ENCODE measurements around the gene CLASRP. TPM values are rescaled to one million over a fixed set of nuclear protein-coding genes. Genes with fewer than 3 reads are reported as not detected.

The CLASRP gene
- total and polyA plus RNA-seq, 9 of the 15 experiments (the other 6 are each of a cell fraction or from before 2014, with no cell fraction given) = 0.94 to 86.3 (median 44.0) TPM

DNA sequence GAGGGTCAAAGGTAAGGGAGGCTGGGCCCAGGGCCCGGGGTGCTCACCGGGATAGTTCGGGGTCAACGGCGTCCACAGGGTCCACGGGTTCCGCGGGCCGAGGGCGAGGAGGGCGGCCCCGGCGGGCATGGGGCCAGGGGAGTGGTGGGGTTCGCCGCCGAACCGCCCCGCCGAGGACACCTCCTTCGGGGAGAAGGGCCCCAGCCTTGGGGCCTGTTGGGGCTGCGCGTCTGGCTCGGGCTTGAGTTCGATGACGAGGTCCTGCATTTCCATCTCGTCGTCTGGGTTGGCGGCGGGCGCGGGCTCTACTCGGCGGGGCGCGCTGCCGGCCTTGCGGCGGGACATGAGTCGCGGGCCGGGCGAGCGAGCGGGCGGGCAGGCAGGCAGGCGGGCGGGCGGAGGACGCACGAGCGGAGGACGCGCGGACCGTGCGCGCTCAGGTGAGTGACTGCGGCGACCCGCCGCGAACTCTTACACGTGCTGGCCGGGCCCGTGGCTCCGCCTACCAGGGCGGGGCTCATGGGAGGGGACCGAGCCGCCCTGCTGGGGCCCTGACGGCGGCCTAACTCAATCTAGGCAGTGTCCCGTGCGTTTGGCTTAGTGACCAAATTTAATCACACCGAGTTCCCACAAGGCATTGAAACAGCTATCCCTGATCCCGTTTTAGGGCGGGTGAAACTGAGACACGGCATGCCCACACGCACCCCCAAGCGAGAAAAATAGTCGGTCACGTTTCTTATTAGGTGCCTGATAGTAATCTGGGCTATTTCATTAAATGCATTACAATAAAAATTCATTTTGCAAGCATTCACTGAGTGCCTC lies 37.4 kb downstream of the CLASRP start, which contains the start of gene ZNF296 (continued):
- TF ChIP-seq, protein P1, sequence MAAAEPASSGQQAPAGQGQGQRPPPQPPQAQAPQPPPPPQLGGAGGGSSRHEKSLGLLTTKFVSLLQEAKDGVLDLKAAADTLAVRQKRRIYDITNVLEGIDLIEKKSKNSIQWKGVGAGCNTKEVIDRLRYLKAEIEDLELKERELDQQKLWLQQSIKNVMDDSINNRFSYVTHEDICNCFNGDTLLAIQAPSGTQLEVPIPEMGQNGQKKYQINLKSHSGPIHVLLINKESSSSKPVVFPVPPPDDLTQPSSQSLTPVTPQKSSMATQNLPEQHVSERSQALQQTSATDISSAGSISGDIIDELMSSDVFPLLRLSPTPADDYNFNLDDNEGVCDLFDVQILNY (CRISPR knock-in tag; IDR thresholded peaks at IDR 0.05) = 0 out of 2 replicates have a peak, but pooled peaks have one; percentile 42
- TF ChIP-seq RBM25 (IDR thresholded peaks at IDR 0.05; ENCODE audit: low read depth, low read length, severe bottlenecking) = no peak
- TF ChIP-seq RB1 (IDR thresholded peaks at IDR 0.05; ENCODE audit: low read depth) = peak; percentile 83
- TF ChIP-seq, protein P2, sequence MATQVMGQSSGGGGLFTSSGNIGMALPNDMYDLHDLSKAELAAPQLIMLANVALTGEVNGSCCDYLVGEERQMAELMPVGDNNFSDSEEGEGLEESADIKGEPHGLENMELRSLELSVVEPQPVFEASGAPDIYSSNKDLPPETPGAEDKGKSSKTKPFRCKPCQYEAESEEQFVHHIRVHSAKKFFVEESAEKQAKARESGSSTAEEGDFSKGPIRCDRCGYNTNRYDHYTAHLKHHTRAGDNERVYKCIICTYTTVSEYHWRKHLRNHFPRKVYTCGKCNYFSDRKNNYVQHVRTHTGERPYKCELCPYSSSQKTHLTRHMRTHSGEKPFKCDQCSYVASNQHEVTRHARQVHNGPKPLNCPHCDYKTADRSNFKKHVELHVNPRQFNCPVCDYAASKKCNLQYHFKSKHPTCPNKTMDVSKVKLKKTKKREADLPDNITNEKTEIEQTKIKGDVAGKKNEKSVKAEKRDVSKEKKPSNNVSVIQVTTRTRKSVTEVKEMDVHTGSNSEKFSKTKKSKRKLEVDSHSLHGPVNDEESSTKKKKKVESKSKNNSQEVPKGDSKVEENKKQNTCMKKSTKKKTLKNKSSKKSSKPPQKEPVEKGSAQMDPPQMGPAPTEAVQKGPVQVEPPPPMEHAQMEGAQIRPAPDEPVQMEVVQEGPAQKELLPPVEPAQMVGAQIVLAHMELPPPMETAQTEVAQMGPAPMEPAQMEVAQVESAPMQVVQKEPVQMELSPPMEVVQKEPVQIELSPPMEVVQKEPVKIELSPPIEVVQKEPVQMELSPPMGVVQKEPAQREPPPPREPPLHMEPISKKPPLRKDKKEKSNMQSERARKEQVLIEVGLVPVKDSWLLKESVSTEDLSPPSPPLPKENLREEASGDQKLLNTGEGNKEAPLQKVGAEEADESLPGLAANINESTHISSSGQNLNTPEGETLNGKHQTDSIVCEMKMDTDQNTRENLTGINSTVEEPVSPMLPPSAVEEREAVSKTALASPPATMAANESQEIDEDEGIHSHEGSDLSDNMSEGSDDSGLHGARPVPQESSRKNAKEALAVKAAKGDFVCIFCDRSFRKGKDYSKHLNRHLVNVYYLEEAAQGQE (IDR thresholded peaks at IDR 0.05; ENCODE audit: borderline replicate concordance) = no peak
- TF ChIP-seq, protein P2 (CRISPR knock-in tag; IDR thresholded peaks at IDR 0.05; ENCODE audit: low read depth) = 0 out of 2 replicates have a peak, but pooled peaks have one; percentile 33
- TF ChIP-seq, protein P3, sequence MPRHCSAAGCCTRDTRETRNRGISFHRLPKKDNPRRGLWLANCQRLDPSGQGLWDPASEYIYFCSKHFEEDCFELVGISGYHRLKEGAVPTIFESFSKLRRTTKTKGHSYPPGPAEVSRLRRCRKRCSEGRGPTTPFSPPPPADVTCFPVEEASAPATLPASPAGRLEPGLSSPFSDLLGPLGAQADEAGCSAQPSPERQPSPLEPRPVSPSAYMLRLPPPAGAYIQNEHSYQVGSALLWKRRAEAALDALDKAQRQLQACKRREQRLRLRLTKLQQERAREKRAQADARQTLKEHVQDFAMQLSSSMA (CRISPR knock-in tag; IDR thresholded peaks at IDR 0.05) = no peak
- TF ChIP-seq, protein P4, sequence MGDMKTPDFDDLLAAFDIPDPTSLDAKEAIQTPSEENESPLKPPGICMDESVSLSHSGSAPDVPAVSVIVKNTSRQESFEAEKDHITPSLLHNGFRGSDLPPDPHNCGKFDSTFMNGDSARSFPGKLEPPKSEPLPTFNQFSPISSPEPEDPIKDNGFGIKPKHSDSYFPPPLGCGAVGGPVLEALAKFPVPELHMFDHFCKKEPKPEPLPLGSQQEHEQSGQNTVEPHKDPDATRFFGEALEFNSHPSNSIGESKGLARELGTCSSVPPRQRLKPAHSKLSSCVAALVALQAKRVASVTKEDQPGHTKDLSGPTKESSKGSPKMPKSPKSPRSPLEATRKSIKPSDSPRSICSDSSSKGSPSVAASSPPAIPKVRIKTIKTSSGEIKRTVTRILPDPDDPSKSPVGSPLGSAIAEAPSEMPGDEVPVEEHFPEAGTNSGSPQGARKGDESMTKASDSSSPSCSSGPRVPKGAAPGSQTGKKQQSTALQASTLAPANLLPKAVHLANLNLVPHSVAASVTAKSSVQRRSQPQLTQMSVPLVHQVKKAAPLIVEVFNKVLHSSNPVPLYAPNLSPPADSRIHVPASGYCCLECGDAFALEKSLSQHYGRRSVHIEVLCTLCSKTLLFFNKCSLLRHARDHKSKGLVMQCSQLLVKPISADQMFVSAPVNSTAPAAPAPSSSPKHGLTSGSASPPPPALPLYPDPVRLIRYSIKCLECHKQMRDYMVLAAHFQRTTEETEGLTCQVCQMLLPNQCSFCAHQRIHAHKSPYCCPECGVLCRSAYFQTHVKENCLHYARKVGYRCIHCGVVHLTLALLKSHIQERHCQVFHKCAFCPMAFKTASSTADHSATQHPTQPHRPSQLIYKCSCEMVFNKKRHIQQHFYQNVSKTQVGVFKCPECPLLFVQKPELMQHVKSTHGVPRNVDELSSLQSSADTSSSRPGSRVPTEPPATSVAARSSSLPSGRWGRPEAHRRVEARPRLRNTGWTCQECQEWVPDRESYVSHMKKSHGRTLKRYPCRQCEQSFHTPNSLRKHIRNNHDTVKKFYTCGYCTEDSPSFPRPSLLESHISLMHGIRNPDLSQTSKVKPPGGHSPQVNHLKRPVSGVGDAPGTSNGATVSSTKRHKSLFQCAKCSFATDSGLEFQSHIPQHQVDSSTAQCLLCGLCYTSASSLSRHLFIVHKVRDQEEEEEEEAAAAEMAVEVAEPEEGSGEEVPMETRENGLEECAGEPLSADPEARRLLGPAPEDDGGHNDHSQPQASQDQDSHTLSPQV (IDR thresholded peaks at IDR 0.05) = peak; percentile 60; the same call in 1 of the 2 replicates
- TF ChIP-seq, protein P5, sequence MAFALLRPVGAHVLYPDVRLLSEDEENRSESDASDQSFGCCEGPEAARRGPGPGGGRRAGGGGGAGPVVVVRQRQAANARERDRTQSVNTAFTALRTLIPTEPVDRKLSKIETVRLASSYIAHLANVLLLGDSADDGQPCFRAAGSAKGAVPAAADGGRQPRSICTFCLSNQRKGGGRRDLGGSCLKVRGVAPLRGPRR (CRISPR knock-in tag; IDR thresholded peaks at IDR 0.05) = no peak
- TF ChIP-seq MCM5 (IDR thresholded peaks at IDR 0.05; ENCODE audit: low read depth) = no peak
- TF ChIP-seq TCF7L2 (IDR thresholded peaks at IDR 0.05; ENCODE audit: low read depth, low read length) = no peak
- TF ChIP-seq ZNF583 (CRISPR knock-in tag; IDR thresholded peaks at IDR 0.05) = peak; percentile 58; the same call in 1 of the 2 replicates
- TF ChIP-seq ZNF347 (CRISPR knock-in tag; IDR thresholded peaks at IDR 0.05; ENCODE audit: low read depth) = no peak
- TF ChIP-seq FOS (IDR thresholded peaks at IDR 0.05; ENCODE audit: extremely low read depth, insufficient read length) = no peak
